ENCODE data around the gene WIPF3. TPM values are rescaled to one million over a fixed set of nuclear protein-coding genes. Genes with fewer than 3 reads are reported as not detected.

WIPF3 gene
- total and polyA plus RNA-seq, 4 donors, result 0.10 to 0.23 (median 0.14) TPM; not detected in 1

- H3K4me3 ChIP-seq (ENCODE audit: low read depth in 1 of 3, low read length in 3 of 3), result no peak overlapping the region
- TF ChIP-seq NR2F2 (IDR thresholded peaks at IDR 0.05), result no peak
- no peak for TF ChIP-seq HNF4G (IDR thresholded peaks at IDR 0.05)
- no peak for TF ChIP-seq SP1 (IDR thresholded peaks at IDR 0.05)
- no peak for TF ChIP-seq FOXA1 (IDR thresholded peaks at IDR 0.05)
- no peak for TF ChIP-seq RXRA (IDR thresholded peaks at IDR 0.05)
- no peak for TF ChIP-seq ZBTB33 (IDR thresholded peaks at IDR 0.05)
- WGBS, result 60% methylated on average over 28 of the region's 28 CpGs
- no peaks in the 10 kb centered on the region for H3K27me3 ChIP-seq (ENCODE audit: control insufficient read depth in 4 of 4, insufficient read depth in 4 of 4, low read length in 3 of 4)
- H3K9ac ChIP-seq (ENCODE audit: low read depth in 1 of 2, low read length in 2 of 2), result no peak overlapping the region
- H3K27ac ChIP-seq (ENCODE audit: low read depth in 1 of 2, low read length in 2 of 2), result no peak overlapping the region
- no peak for DNase-seq (ENCODE audit: low spot score)
- no peaks in the 10 kb centered on the region for H3K9me3 ChIP-seq (ENCODE audit: control insufficient read depth in 4 of 4, low read length in 3 of 4)
- H3K4me1 ChIP-seq (ENCODE audit: control insufficient read depth in 4 of 4, insufficient read depth in 4 of 4, low read length in 3 of 4), result no peaks in the 10 kb centered on the region
- H3K36me3 ChIP-seq (ENCODE audit: control insufficient read depth in 4 of 4, insufficient read depth in 3 of 4, low read depth in 1 of 4, low read length in 3 of 4), result no peaks in the 10 kb centered on the region
Measured at GRCh38 chr7:29884399-29885272, 78.3 kb downstream of the WIPF3 start.

GRCh38 chr7:29885626-29886025 lies 79.3 kb downstream of the WIPF3 start:
- TF ChIP-seq RXRA (IDR thresholded peaks at IDR 0.05) (no peak), FOXA2 (IDR thresholded peaks at IDR 0.05) (no peak), GABPA (IDR thresholded peaks at IDR 0.05 in 1 of 2, conservative IDR thresholded peaks at IDR 0.05 in 1 of 2) (no peak), RAD21 (IDR thresholded peaks at IDR 0.05) (no peak), TAF1 (conservative IDR thresholded peaks at IDR 0.05) (no peak), REST (IDR thresholded peaks at IDR 0.05) (no peak), YY1 (IDR thresholded peaks at IDR 0.05) (no peak), JUND (IDR thresholded peaks at IDR 0.05) (no peak), ZBTB33 (IDR thresholded peaks at IDR 0.05) (no peak), ATF3 (IDR thresholded peaks at IDR 0.05) (no peak), NR2F2 (IDR thresholded peaks at IDR 0.05) (no peak), HNF4G (IDR thresholded peaks at IDR 0.05) (no peak), SP1 (IDR thresholded peaks at IDR 0.05) (no peak), EGR1 (IDR thresholded peaks at IDR 0.05; ENCODE audit: low read depth in 2 of 2) (no peak)
- DNase-seq (ENCODE audit: low spot score), result no peak
- 90% methylated on average over 3 of the region's 3 CpGs for WGBS
- Histone ChIP-seq H3K36me3 (ENCODE audit: control insufficient read depth in 4 of 4, insufficient read depth in 3 of 4, low read depth in 1 of 4, low read length in 3 of 4) (no peaks in the 10 kb centered on the region), H3K27me3 (ENCODE audit: control insufficient read depth in 4 of 4, insufficient read depth in 4 of 4, low read length in 3 of 4) (no peaks in the 10 kb centered on the region), H3K27ac (ENCODE audit: low read depth in 1 of 2, low read length in 2 of 2) (no peak overlapping the region), H3K9me3 (ENCODE audit: control insufficient read depth in 4 of 4, low read length in 3 of 4) (no peaks in the 10 kb centered on the region), H3K9ac (ENCODE audit: low read depth in 1 of 2, low read length in 2 of 2) (no peak overlapping the region), H3K4me3 (ENCODE audit: low read depth in 1 of 3, low read length in 3 of 3) (no peak overlapping the region), H3K4me1 (ENCODE audit: control insufficient read depth in 4 of 4, insufficient read depth in 4 of 4, low read length in 3 of 4) (no peaks in the 10 kb centered on the region)

All from liver (tissue), 9 donors.